Endothelial cell of umbilical vein (primary cell): ENCODE data around the gene NEURL1B. TPM values are rescaled to one million over a fixed set of nuclear protein-coding genes. Genes with fewer than 3 reads are reported as not detected.
A peak's percentile ranks its signal among the peaks of the same experiment; 100 is the strongest.

Experiments
- BruUV-seq: library from RNA; stranded (reverse); fragments of 400-500 nt; replicated peaks from 2 replicates; lab custom pipeline; 2021; lab: Mats Ljungman, UMichigan
- CTCF ChIA-PET: fragments of 300-600, 350-600 bp; sonication (Branson Sonifier 250); formaldehyde crosslinking; loops from one replicate; lab custom pipeline; 2021; ENCODE audit warnings: antibody characterized with exemption, inconsistent platforms; lab: Charles Lee
- POLR2A ChIA-PET: fragments of 300-600, 350-600 bp; sonication (Branson Sonifier 250); formaldehyde crosslinking; loops from one replicate; lab custom pipeline; 2021; ENCODE audit warnings: antibody characterized with exemption, inconsistent platforms; lab: Charles Lee
- DNase-seq: peaks from one replicate; pipeline ENCODE4 v3.0.0-alpha.2; 2011; ENCODE audit warnings: low read depth, low spot score
- FAIRE-seq: peaks from 2 replicates; lab custom pipeline; 2011; peaks lifted over from hg19 to GRCh38; lab: Jason Lieb, UNC
- H2AFZ ChIP-seq: 2 replicates; pipeline ENCODE4 v1.6.0; 2012; ENCODE audit warnings: low read depth, low read length, control low read depth, inconsistent platforms
- H3K27ac ChIP-seq: 2 replicates; pipeline ENCODE4 v1.5.1; 2011; ENCODE audit warnings: low read depth, mild to moderate bottlenecking, control low read depth, low read length, moderate library complexity; ENCODE audit not compliant: insufficient read depth
- H3K27me3 ChIP-seq, 2 experiments: 2 replicates each; pipeline versions ENCODE4 v1.6.0 to v1.6.1; 2011; ENCODE audit warnings: low read length in 2 of 2, mixed read lengths in 1 of 2; ENCODE audit not compliant: control insufficient read depth in 2 of 2, insufficient read depth in 2 of 2
- H3K36me3 ChIP-seq, 2 experiments: 2 replicates in 1 of 2; 3 replicates in 1 of 2; pipeline ENCODE4 v1.5.1; 2011; ENCODE audit warnings: low read length in 2 of 2, mild to moderate bottlenecking in 1 of 2, moderate library complexity in 1 of 2; ENCODE audit not compliant: control insufficient read depth in 2 of 2, insufficient read depth in 2 of 2; ENCODE audit errors: extremely low read depth in 1 of 2
- H3K4me1 ChIP-seq: 3 replicates; pipeline ENCODE4 v1.5.1; 2011; ENCODE audit warnings: mild to moderate bottlenecking, low read length; ENCODE audit not compliant: control insufficient read depth, insufficient read depth; ENCODE audit errors: extremely low read depth
- H3K4me2 ChIP-seq: 2 replicates; pipeline ENCODE4 v1.6.1; 2011; ENCODE audit warnings: low read length, control low read depth, mixed read lengths; ENCODE audit not compliant: insufficient read depth
- H3K4me3 ChIP-seq, 3 experiments: fragments of 200-600 bp in 1 of 3; sonication (generic), shearing (Covaris generic) in 1 of 3; replicated peaks in 1 of 3; 2 replicates each; pipeline ENCODE4 v1.5.1; 2011 to 2016; ENCODE audit warnings: control low read depth in 3 of 3, low read length in 3 of 3, mild to moderate bottlenecking in 2 of 3, inconsistent platforms in 1 of 3, low read depth in 1 of 3, moderate library complexity in 1 of 3; ENCODE audit not compliant: insufficient read depth in 1 of 3
- H3K79me2 ChIP-seq: 2 replicates; pipeline ENCODE4 v1.6.0; 2012; ENCODE audit warnings: low read length, inconsistent platforms; ENCODE audit not compliant: control insufficient read depth, insufficient read depth
- H3K9ac ChIP-seq: replicated peaks from 2 replicates; pipeline ENCODE3; 2011; ENCODE audit warnings: low read length, control low read depth; ENCODE audit not compliant: insufficient read depth; ENCODE audit errors: extremely low read depth
- H3K9me1 ChIP-seq: replicated peaks from 3 replicates; pipeline ENCODE4 v1.6.0; 2011; ENCODE audit warnings: mild to moderate bottlenecking, low read length; ENCODE audit not compliant: control insufficient read depth, insufficient read depth; ENCODE audit errors: extremely low read depth
- H3K9me3 ChIP-seq: replicated peaks from 2 replicates; pipeline ENCODE4 v1.5.1; 2012; ENCODE audit warnings: low read length, inconsistent platforms; ENCODE audit not compliant: control insufficient read depth, insufficient read depth
- H4K20me1 ChIP-seq: replicated peaks from 2 replicates; pipeline ENCODE3; 2011; ENCODE audit warnings: mild to moderate bottlenecking, low read length; ENCODE audit not compliant: control insufficient read depth, insufficient read depth; ENCODE audit errors: extremely low read depth
- CTCF ChIP-seq, 2 donors: IDR thresholded peaks; 1 replicate in 1 of 2; 2 replicates in 1 of 2; pipeline ENCODE4 v1.5.1; 2011; ENCODE audit warnings: low read length in 2 of 2, mild to moderate bottlenecking in 2 of 2, moderate library complexity in 2 of 2, control low read depth in 1 of 2, inconsistent platforms in 1 of 2, low read depth in 1 of 2; ENCODE audit not compliant: insufficient read depth in 1 of 2; ENCODE audit errors: extremely low read depth in 1 of 2
- EZH2 ChIP-seq: IDR thresholded peaks from 2 replicates; pipeline ENCODE4 v1.6.1; 2012; ENCODE audit warnings: borderline replicate concordance, low read depth, mild to moderate bottlenecking, moderate library complexity, low read length, inconsistent platforms; ENCODE audit not compliant: severe bottlenecking
- FOS ChIP-seq: IDR thresholded peaks from 2 replicates; pipeline ENCODE4 v1.6.1; 2011; ENCODE audit warnings: mild to moderate bottlenecking, low read length, moderate library complexity, borderline replicate concordance; ENCODE audit not compliant: insufficient read depth
- GATA2 ChIP-seq: IDR thresholded peaks from 2 replicates; pipeline ENCODE4 v1.7.0; 2011; ENCODE audit warnings: low read depth, mild to moderate bottlenecking, moderate library complexity, mixed read lengths, low read length; ENCODE audit not compliant: insufficient read length, insufficient read depth
- JUN ChIP-seq: IDR thresholded peaks from 2 replicates; pipeline ENCODE4 v1.6.1; 2011; ENCODE audit warnings: borderline replicate concordance, low read depth; ENCODE audit not compliant: insufficient read length, insufficient read depth
- MAX ChIP-seq: IDR thresholded peaks from 2 replicates; pipeline ENCODE4 v1.6.1; 2011; ENCODE audit not compliant: insufficient read depth, insufficient read length
- MYC ChIP-seq: IDR thresholded peaks from one replicate; pipeline ENCODE4 v1.6.1; 2011; ENCODE audit warnings: mild to moderate bottlenecking, low read depth, low read length
- POLR2A ChIP-seq: IDR thresholded peaks from 2 replicates; pipeline ENCODE4 v1.6.1; 2012; ENCODE audit warnings: low read depth, mild to moderate bottlenecking, control low read depth, low read length
- POLR2AphosphoS5 ChIP-seq: IDR thresholded peaks from 2 replicates; pipeline ENCODE4 v1.6.1; 2012; ENCODE audit warnings: low read depth, mild to moderate bottlenecking, control low read depth, low read length, moderate library complexity; ENCODE audit not compliant: insufficient read depth
- dilution Hi-C: fragments of 300-500 bp; cut with MboI; formaldehyde crosslinking; loops from one replicate; pipeline ENCODE4 v1.15.0; 2019; ENCODE audit warnings: low sequenced_read_pairs; ENCODE audit not compliant: extremely low pct_ligation_motif_present
- intact Hi-C: fragments of 100-400 bp; cut with micrococcal nuclease; formaldehyde crosslinking; loops from one replicate; pipeline ENCODE4 v1.10.0; 2022
- polyA plus RNA-seq, 4 experiments: library from polyadenylated mRNA; depleted of rRNA in 3 of 4; stranded (reverse) in 3 of 4; unstranded in 1 of 4; fragments of >200 nt; gene quantifications; 2 replicates each; pipeline versions ENCODE4 v1.2.1 to v1.2.3, GENCODE V29; 2011 to 2012; ENCODE audit warnings: missing spikeins in 1 of 4
- total RNA-seq: library from RNA; stranded (reverse); gene quantifications from 2 replicates; pipeline ENCODE4 v1.2.3, GENCODE V29; 2021

The NEURL1B gene
- total and polyA plus RNA-seq, 2 donors (not counting 3 experiments of a cell fraction or from before 2014, with no cell fraction given): 0.44 to 1.6 TPM

DNA sequence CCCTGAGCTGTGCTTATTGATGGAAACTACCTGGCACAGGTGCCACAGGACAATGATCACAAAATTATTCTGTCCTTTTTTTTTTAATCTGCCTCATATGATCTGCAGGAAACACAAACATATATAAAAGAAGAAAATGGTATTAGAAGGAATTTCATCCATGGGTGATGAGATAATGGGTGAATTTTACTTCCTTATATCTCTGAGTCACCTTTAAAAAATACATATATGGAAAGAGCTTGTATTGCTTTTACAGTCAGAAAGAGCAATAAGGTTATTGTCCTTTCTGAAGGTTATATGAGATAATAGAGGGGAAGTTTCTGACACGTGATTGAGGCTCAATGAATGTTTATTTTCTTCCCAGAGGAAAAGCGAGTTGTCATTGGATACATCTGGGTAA lies 31.6 kb downstream of the NEURL1B start:
- intact Hi-C loops: no loop called here
- dilution Hi-C loops: no loop called here
- Histone ChIP-seq H3K9ac (no peak overlapping the region), H3K79me2 (no peaks in the 10 kb centered on the region), H2AFZ (no peak overlapping the region), H3K36me3 (no peaks in the 10 kb centered on the region), H3K9me3 (no peaks in the 10 kb centered on the region), H3K4me3 (no peak overlapping the region), H3K4me2 (no peak overlapping the region), H3K27me3 (peaks cover 0 to 4% of the 10 kb centered on the region in 2 experiments), H4K20me1 (no peaks in the 10 kb centered on the region), H3K9me1 (no peaks in the 10 kb centered on the region), H3K27ac (no peak overlapping the region), H3K4me1 (no peaks in the 10 kb centered on the region)
- ChIA-PET CTCF (interaction anchor here (0.7 to 1.2 kb wide), 2 partner anchors 13 to 14 kb away, joined by 3 read pairs; no protein-coding TSS in a partner anchor), POLR2A (no interaction called here)
- FAIRE-seq: peak; percentile 61
- no peak for DNase-seq
- TF ChIP-seq FOS: no peak
- TF ChIP-seq POLR2AphosphoS5: no peak
- no peak for TF ChIP-seq MAX
- no peak for TF ChIP-seq JUN
- TF ChIP-seq CTCF (IDR thresholded peaks at IDR 0.05; ENCODE audit: extremely low read depth in 1 of 2, insufficient read depth in 1 of 2, low read depth in 1 of 2, low read length in 2 of 2): no peak
- TF ChIP-seq EZH2: no peak
- TF ChIP-seq MYC: no peak
- no peak for TF ChIP-seq POLR2A
- no peak for TF ChIP-seq GATA2
- no TSS peak for BruUV-seq
